HepG2 (cell line): ENCODE data around the gene PLAGL2. TPM values are rescaled to one million over a fixed set of nuclear protein-coding genes. Genes with fewer than 3 reads are reported as not detected.

ENCODE experiments used
- ARID5B ChIP-seq: IDR thresholded peaks from 2 replicates; pipeline ENCODE4 v1.4.0; 2020; ENCODE audit warnings: mild to moderate bottlenecking, missing genetic modification reagents
- E2F1 ChIP-seq: sonication (generic); formaldehyde crosslinking; IDR thresholded peaks from 2 replicates; pipeline ENCODE4 v1.5.0; 2020; ENCODE audit warnings: missing genetic modification reagents
- FOSL2 ChIP-seq: sonication (generic); formaldehyde crosslinking; IDR thresholded peaks from 2 replicates; pipeline ENCODE4 v1.4.0; 2020; ENCODE audit warnings: missing genetic modification reagents
- FOXO1 ChIP-seq: sonication (generic); formaldehyde crosslinking; IDR thresholded peaks from 2 replicates; pipeline ENCODE4 v1.4.0; 2020; ENCODE audit warnings: missing genetic modification reagents
- FOXP1 ChIP-seq, 2 experiments: fragments of 450-650 bp in 1 of 2; IDR thresholded peaks; 2 replicates each; pipeline ENCODE4 v1.6.1; 2017 to 2018; ENCODE audit warnings: antibody characterized with exemption in 1 of 2
- HMG20A ChIP-seq: IDR thresholded peaks from 2 replicates; pipeline ENCODE4 v1.6.1; 2016; ENCODE audit warnings: borderline replicate concordance
- MED13 ChIP-seq: sonication (generic); formaldehyde crosslinking; IDR thresholded peaks from 2 replicates; pipeline ENCODE4 v1.5.0; 2020; ENCODE audit warnings: missing genetic modification reagents
- PRPF4 ChIP-seq: fragments of 200-400 bp; formaldehyde crosslinking; IDR thresholded peaks from 2 replicates; pipeline ENCODE4 v1.6.1; 2016; ENCODE audit warnings: low read length, low read depth; ENCODE audit not compliant: poor library complexity, severe bottlenecking
- RXRA ChIP-seq: sonication (generic); formaldehyde crosslinking; IDR thresholded peaks from 2 replicates; pipeline ENCODE4 v1.5.1; 2020; ENCODE audit warnings: missing genetic modification reagents
- SOX6 ChIP-seq, 2 experiments: fragments of 450-650 bp in 1 of 2; sonication (generic) in 1 of 2; formaldehyde crosslinking in 1 of 2; IDR thresholded peaks; 2 replicates each; pipeline versions ENCODE4 v1.4.0 to v1.6.1; 2017 to 2020; ENCODE audit warnings: antibody characterized with exemption in 1 of 2, mild to moderate bottlenecking in 1 of 2, missing genetic modification reagents in 1 of 2
- TBX2 ChIP-seq: sonication (generic); formaldehyde crosslinking; IDR thresholded peaks from 2 replicates; pipeline ENCODE4 v1.5.0; 2020; ENCODE audit warnings: missing genetic modification reagents, mild to moderate bottlenecking, borderline replicate concordance
- ZNF331 ChIP-seq: sonication (generic); formaldehyde crosslinking; IDR thresholded peaks from 2 replicates; pipeline ENCODE4 v1.4.0; 2020; ENCODE audit warnings: missing genetic modification reagents
- ZNF343 ChIP-seq: sonication (generic); formaldehyde crosslinking; IDR thresholded peaks from 2 replicates; pipeline ENCODE4 v1.4.0; 2020; ENCODE audit warnings: mild to moderate bottlenecking, missing genetic modification reagents
- ZNF619 ChIP-seq: sonication (generic); formaldehyde crosslinking; IDR thresholded peaks from 2 replicates; pipeline ENCODE4 v1.4.0; 2020; ENCODE audit warnings: mild to moderate bottlenecking, missing genetic modification reagents
- ZNF674 ChIP-seq: sonication (generic); formaldehyde crosslinking; IDR thresholded peaks from 2 replicates; pipeline ENCODE4 v1.5.0; 2020; ENCODE audit warnings: low read depth, mild to moderate bottlenecking, missing genetic modification reagents
- polyA plus RNA-seq, 8 experiments: library from polyadenylated mRNA; depleted of rRNA in 3 of 8; stranded (reverse) in 7 of 8; unstranded in 1 of 8; fragments of >200 nt; fragmentation: Illumina TruSeq in 4 of 8; extraction: Trizol in 4 of 8; gene quantifications; 2 replicates each; pipeline versions ENCODE4 v1.2.1 to v1.2.3, GENCODE V29; 2011 to 2016; ENCODE audit warnings: low read depth in 4 of 8, missing spikeins in 1 of 8, mixed read lengths in 1 of 8; ENCODE audit not compliant: insufficient read depth in 1 of 8
- total RNA-seq, 5 experiments: library from RNA; depleted of rRNA; stranded (reverse); fragments of >200 nt; fragmentation: Illumina TruSeq; extraction: Trizol; gene quantifications; 2 replicates each; pipeline ENCODE4 v1.2.3, GENCODE V29; 2016; ENCODE audit warnings: low read depth in 1 of 5
- TF ChIP-seq, protein P1 (sequence below): sonication (generic); formaldehyde crosslinking; conservative IDR thresholded peaks from 2 replicates; pipeline ENCODE4 v1.4.0; 2020; ENCODE audit warnings: missing genetic modification reagents
- TF ChIP-seq, protein P2 (sequence below): sonication (generic); formaldehyde crosslinking; IDR thresholded peaks from 2 replicates; pipeline ENCODE4 v1.5.1; 2020; ENCODE audit warnings: mild to moderate bottlenecking, missing genetic modification reagents, borderline replicate concordance

The PLAGL2 gene
- total and polyA plus RNA-seq, 2 of the 13 experiments (the other 11 are each of a cell fraction or from before 2014, with no cell fraction given): 15.2 to 15.3 TPM

DNA sequence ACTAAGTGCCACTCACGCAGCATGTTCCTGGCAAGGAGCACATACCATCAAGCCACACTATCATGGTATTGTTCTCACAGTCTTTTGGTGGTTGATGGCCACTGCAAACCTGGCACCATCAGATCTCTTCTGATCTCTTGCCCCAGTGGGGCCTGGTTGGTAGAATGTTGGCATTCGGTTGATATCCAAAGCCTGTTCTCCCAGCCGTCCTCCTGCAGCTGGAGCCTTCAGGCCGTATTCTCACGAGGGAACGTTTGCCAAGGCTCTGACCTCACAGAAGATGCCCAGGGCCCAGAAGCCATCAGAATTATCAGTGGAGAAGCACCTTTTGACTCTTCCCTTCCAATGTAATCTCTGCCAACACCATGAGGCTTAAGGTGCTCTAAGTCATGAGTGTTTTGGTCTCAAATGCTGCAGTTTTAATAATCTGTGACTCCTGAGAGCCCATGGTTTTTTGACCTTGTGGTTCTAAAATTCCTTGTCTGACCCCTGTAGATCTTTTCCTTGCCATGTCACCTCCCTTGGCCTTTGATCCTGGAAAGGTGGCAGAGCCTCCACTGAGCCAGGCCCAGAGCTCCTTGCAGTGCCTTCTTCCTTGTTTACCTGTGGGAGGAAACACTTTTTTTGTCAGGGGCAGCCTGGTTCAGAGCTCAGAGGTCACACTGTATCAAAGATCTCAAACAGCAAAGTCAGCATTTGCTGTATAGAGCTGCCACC lies 27.9 kb upstream of the PLAGL2 start (continued):
- TF ChIP-seq, protein P1, sequence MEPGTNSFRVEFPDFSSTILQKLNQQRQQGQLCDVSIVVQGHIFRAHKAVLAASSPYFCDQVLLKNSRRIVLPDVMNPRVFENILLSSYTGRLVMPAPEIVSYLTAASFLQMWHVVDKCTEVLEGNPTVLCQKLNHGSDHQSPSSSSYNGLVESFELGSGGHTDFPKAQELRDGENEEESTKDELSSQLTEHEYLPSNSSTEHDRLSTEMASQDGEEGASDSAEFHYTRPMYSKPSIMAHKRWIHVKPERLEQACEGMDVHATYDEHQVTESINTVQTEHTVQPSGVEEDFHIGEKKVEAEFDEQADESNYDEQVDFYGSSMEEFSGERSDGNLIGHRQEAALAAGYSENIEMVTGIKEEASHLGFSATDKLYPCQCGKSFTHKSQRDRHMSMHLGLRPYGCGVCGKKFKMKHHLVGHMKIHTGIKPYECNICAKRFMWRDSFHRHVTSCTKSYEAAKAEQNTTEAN: no peak
- no peak for TF ChIP-seq PRPF4
- TF ChIP-seq, protein P2, sequence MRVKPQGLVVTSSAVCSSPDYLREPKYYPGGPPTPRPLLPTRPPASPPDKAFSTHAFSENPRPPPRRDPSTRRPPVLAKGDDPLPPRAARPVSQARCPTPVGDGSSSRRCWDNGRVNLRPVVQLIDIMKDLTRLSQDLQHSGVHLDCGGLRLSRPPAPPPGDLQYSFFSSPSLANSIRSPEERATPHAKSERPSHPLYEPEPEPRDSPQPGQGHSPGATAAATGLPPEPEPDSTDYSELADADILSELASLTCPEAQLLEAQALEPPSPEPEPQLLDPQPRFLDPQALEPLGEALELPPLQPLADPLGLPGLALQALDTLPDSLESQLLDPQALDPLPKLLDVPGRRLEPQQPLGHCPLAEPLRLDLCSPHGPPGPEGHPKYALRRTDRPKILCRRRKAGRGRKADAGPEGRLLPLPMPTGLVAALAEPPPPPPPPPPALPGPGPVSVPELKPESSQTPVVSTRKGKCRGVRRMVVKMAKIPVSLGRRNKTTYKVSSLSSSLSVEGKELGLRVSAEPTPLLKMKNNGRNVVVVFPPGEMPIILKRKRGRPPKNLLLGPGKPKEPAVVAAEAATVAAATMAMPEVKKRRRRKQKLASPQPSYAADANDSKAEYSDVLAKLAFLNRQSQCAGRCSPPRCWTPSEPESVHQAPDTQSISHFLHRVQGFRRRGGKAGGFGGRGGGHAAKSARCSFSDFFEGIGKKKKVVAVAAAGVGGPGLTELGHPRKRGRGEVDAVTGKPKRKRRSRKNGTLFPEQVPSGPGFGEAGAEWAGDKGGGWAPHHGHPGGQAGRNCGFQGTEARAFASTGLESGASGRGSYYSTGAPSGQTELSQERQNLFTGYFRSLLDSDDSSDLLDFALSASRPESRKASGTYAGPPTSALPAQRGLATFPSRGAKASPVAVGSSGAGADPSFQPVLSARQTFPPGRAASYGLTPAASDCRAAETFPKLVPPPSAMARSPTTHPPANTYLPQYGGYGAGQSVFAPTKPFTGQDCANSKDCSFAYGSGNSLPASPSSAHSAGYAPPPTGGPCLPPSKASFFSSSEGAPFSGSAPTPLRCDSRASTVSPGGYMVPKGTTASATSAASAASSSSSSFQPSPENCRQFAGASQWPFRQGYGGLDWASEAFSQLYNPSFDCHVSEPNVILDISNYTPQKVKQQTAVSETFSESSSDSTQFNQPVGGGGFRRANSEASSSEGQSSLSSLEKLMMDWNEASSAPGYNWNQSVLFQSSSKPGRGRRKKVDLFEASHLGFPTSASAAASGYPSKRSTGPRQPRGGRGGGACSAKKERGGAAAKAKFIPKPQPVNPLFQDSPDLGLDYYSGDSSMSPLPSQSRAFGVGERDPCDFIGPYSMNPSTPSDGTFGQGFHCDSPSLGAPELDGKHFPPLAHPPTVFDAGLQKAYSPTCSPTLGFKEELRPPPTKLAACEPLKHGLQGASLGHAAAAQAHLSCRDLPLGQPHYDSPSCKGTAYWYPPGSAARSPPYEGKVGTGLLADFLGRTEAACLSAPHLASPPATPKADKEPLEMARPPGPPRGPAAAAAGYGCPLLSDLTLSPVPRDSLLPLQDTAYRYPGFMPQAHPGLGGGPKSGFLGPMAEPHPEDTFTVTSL: peak; percentile 34; the same call in 1 of the 2 replicates
- no peak for TF ChIP-seq MED13 (CRISPR knock-in tag)
- 0 out of 2 replicates have a peak, but pooled peaks have one; percentile 15 for TF ChIP-seq FOSL2
- no peak for TF ChIP-seq FOXP1 (IDR thresholded peaks at IDR 0.05)
- TF ChIP-seq FOXP1 (CRISPR knock-in tag; IDR thresholded peaks at IDR 0.05): peak; percentile 90
- TF ChIP-seq ZNF331 (CRISPR knock-in tag): peak; percentile 70
- TF ChIP-seq ARID5B: peak; percentile 82
- TF ChIP-seq ZNF619: 0 out of 2 replicates have a peak, but pooled peaks have one; percentile 14
- peak; percentile 89 for TF ChIP-seq TBX2 (CRISPR knock-in tag)
- peak; percentile 49; the same call in 1 of the 2 replicates for TF ChIP-seq RXRA (CRISPR knock-in tag)
- no peak for TF ChIP-seq ZNF674 (CRISPR knock-in tag)
- peak; percentile 26; the same call in 1 of the 2 replicates for TF ChIP-seq HMG20A (CRISPR knock-in tag)
- peak; percentile 91 for TF ChIP-seq FOXO1 (CRISPR knock-in tag)
- TF ChIP-seq E2F1 (CRISPR knock-in tag): no peak
- no peak for TF ChIP-seq SOX6 (IDR thresholded peaks at IDR 0.05)
- TF ChIP-seq SOX6 (CRISPR knock-in tag; IDR thresholded peaks at IDR 0.05): peak; percentile 65
- TF ChIP-seq ZNF343 (CRISPR knock-in tag): no peak
